D341Med (cell line): ENCODE data around the gene PLPPR1.
"Not testable (repeated sequence)": the region's sequence is repeated elsewhere in the genome, so short reads cannot be mapped to it uniquely, and the experiment has no call there.

Experiments used
- DNase-seq: peaks from one replicate; pipeline ENCODE4 v3.0.0; 2012; ENCODE audit warnings: low spot score

PLPPR1 gene

DNA sequence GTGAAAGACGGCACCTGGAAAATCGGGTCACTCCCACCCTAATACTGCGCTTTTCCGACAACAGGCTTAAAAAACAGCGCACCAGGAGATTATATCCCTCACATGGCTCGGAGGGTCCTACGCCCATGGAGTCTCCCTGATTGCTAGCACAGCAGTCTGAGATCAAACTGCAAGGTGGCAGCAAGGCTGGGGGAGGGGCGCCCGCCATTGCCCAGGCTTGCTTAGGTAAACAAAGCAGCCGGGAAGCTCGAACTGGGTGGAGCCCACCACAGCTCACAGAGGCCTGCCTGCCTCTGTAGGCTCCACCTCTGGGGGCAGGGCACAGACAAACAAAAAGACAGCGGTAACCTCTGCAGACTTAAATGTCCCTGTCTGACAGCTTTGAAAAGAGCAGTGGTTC lies 262.5 kb downstream of the PLPPR1 start:
- DNase-seq = not testable (repeated sequence)

DNA sequence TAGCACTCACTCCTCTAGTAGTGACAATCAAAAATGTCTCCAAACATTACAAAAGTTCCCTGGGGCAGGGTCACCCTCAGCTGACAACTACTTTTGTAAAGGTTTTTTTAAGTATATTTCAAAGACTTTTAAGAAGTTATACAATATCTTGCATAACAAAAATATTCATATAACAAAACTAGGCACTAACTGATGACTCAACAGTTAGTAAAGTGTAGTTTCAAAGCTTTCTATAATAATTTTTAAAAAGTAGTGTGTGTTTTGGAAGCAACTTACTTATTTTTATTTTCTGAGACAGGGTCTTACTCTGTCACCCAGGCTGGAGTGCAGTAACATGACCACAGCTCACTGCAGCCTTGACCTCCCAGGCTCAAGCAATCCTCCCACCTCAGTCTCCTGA lies 271.4 kb downstream of the PLPPR1 start:
- DNase-seq = no peak

DNA sequence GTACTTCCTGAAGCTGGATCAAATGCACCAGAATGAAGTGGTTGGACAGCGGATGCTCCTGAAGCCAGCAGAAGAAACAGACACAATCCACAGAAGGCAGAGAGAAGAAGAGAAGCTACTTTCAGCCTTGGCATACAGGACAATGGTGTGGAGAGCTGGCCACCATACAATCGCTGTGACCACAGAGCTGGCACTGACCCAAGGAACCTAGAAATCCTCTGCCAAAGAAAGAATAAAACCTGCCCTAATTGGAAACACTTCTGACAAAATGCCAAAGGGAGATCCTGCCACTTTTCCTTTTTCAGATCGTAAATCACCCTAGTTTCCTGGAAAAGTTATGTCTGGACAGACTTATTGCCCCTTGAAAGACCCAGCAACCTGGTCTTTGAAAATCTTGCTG lies 278.5 kb downstream of the PLPPR1 start:
- no peak for DNase-seq

DNA sequence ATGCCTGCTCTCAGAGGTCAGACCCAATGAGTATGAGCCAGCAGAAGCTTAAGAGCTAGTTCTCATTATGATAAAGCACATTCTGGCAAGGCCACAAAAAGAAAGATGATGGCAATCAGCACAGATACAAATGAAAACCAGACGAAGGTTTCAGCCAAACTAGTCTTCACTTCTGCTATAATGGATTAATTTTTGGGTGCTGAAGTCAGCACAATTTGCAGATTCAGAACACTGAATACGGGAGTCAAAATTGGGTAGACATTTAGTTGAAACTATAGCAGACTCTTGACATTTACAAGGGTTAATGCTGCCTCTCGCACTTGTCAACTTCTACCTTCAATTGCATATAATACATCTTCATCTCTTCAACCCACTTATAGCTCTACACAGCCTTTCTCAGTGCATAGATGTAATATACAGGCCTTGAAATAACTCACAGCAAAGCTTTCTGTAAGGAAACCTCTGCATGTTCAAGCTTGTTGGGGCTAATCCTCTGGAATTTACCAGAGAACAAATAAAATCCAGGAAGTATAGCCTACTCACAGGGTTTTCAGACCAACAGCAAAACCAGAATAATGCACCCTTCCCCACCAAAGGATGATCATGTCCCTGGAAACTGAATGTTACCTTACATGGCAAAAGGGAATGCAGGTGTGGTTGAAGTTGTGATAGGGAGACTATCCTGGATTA lies 279.1 kb downstream of the PLPPR1 start:
- DNase-seq = no peak

DNA sequence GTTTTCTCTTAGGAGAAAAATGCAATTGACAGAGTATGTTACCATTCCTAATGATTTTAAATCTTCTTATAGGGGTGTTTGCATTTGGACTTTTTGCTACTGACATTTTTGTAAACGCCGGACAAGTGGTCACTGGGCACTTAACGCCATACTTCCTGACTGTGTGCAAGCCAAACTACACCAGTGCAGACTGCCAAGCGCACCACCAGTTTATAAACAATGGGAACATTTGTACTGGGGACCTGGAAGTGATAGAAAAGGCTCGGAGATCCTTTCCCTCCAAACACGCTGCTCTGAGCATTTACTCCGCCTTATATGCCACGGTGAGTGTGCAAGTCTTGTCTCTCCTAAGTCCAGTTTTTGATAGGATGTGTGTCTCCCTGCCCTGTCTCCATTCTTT lies 280.6 kb downstream of the PLPPR1 start:
- DNase-seq = no peak

DNA sequence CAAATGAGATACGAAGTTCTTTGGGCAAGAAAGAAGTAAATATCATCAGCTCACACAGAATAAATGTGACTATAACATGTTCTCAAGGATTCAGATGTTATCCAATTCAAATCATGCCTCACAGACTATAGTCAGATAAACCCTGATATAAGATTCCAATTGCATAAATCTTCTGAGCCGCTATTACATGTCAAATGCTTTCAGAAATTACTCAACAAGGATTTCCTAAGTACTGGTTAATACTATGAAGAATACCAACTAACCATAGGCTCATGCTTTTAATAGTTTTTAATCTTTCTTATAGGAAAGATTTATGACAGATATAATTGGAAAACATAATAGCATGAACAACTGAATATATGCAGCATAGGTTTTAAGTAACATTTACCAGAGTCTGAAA lies 282.7 kb downstream of the PLPPR1 start:
- DNase-seq = no peak

DNA sequence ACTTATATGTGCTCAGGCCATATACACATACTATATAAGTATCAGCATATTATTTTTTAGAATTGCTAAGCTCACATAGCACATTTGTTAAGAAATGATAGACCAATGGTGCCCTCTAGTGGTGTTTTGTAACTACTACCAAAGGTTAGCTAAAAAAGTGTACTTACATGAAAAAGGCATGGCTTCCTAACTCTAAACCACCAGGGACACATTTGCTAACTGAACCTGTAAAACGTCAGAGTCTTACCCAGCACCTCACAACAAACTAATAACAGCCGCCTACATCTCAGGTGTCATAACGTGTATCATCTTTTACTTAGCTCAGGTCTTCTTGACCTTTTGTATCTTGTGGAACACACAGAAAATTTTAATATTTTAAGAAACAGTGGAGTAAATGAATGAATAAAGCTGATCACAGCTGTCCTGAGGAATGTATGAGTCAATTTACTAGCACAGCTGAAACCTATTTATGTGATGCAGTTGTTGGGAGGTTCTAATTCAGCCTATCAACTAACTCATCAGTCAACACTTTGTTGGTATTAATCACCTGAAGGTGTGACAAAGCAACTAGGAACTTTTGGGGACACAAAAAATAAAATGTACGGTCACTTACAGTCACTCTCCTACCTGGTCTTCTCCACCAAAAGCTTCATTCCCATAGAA lies 283.4 kb downstream of the PLPPR1 start:
- peak; percentile 35 for DNase-seq

DNA sequence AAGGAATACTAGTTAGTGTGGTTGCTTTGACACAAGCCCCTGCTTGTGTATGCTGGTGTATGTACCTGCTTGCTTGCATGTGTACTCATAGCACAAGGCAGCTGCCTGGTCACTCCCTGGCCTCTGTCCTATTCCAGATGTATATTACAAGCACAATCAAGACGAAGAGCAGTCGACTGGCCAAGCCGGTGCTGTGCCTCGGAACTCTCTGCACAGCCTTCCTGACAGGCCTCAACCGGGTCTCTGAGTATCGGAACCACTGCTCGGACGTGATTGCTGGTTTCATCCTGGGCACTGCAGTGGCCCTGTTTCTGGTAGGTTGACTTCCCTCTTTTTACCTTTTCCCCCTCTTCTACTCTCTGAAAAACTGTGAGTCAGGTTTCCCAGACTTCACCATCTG lies 284.1 kb downstream of the PLPPR1 start:
- no peak for DNase-seq

DNA sequence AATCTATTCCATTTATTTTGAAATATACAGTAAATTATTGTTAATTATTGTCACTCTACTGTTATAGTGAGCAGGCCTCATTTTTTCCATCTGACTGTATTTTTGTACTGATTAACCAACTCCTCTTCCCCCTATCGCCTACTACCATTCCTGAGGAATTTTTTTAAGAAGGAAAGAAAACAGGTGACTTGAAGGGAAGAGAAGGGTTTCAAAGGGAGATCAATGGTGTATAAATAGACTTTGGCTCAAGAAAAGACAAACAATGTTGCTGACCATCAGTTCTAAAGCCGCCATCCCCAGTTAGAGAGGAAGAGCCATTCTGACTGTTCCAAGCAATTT lies 286.6 kb downstream of the PLPPR1 start:
- no peak for DNase-seq

DNA sequence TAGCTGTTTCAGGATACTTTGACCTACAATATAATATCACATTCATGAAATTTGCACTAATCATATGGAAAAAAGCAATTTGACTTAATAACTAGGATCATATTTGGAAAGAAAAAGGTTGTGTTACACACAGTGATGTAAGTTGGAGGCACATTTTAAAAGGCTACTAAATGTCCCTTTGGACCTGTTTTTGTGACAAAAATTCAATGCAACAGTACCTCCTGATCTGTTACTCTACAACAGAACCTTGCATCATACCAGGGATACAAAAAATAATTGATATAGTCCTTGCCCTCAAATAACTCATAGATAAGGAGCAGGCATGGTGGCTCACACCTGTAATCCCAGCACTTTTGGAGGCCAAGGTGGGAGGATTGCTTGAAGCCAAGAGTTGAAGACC lies 289.2 kb downstream of the PLPPR1 start:
- DNase-seq = no peak

DNA sequence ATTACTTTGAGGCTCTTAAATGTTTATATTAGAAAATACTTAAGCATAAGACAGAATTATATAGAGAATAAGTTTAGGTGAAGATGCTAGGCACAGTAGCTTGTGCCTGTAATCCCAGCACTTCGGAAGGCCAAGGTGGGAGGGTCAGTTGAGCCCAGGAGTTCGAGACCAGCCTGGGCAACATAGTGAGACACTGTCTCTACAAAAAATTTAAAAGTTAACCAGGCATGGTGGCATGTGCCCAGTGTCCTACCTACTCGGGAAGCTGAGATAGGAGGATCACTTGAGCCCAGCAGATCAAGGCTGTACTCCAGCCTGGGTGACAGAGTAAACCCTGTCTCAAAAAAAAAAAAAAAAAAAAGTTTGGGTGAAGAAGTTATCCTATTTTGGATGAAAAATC lies 294.6 kb downstream of the PLPPR1 start:
- DNase-seq = no peak

DNA sequence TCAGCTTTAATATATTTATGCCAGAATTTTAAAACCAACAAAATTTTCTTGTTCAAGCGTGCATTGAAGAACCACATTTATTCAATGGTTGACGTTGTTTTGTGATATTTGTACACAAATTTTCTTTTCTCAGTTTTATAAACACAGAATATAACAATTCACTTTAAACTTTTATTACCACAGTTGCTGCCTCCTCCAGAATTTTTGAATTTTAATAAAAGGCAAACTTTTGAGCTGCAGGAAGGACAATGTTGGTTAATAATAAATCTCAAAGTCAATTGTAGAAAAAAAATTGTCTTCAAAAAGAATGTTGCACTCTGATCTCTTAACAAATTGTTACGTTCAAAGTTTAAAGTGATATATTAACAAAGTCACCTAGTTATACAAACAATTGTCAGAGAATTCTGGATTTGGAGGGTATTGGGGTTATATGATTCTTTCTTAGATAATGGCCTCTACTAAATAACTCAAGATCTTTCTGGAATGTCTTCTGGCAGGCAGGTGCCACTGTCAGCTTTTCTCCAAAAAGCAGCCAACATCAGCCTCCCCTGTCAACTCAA lies 295.8 kb downstream of the PLPPR1 start:
- no peak for DNase-seq

DNA sequence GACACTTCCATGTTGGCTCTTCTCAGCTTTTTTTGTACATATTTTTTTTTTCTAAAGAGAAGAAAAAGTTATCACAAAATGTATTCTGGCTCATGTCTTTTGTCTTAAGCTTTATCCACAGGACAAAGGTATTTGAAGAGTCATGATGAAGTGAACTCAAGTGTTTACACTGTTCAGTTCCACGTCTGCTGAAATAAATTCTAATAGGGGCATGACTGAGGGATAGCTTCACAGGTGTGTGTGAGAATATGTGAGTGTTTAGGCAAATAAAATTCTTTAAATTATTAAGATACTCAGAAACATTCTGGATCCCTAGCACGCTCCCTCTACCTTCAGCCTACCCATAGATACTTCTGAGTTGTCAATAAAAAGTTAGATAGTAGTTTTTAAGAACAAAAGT lies 296.5 kb downstream of the PLPPR1 start:
- DNase-seq = no peak

DNA sequence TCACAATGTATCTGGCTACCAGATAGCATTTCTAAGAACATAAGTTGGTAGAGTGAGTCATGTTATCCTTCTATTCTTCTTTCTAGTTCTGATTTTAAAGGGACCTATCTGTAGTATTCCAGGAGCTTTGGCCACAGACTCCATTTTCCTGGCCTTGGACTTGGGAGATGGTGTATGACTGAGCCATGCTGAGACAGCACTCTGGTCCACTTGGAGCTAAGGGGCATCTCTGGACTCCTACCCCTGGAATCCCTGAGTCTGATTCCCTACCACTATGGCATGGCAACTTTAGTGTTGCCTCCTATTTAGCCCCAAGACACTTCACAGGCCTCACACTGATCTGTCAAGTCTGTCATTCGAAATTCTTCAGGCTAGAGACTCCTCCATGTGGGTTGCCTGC lies 297.5 kb downstream of the PLPPR1 start:
- no peak for DNase-seq

DNA sequence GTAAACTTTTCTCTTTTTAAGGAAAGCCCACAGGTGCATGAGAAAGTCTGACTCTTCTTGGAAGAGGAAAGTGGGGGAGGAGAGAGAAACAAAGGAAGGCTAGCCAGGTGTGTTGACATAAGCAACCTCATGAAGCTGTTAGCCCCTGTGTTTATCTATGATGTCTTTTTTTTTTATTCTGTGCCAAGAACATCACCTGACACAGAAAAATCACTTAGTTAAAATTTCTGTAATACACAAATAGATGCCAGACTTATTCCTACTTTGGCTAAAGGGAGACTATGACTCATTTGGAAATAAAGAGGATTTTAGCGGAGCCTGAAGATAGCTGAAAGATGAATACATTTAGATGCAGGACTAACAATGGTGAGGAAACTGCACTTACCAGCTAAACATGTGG lies 298.0 kb downstream of the PLPPR1 start:
- DNase-seq = no peak

DNA sequence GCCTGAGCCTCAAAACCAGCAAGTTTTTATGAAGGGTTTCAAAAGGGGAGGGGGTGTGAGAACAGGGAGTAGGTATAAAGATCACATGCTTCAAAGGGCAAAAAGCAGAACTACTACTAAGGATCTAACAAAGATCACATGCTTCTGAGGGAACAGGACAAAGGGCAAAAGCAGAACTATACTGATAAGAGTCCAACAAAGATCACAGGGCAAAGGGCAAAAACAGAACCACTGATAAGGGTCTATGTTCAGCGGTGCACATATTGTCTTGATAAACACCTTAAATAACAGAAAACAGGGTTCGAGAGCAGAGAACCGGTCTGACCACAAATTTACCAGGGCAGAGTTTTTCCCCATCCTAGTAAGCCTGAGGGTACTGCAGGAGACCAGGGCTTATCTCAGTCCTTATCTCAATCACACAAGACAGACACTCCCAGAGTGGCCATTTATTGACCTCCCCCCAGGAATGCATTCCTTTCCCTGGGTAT lies 298.9 kb downstream of the PLPPR1 start:
- not testable (repeated sequence) for DNase-seq

DNA sequence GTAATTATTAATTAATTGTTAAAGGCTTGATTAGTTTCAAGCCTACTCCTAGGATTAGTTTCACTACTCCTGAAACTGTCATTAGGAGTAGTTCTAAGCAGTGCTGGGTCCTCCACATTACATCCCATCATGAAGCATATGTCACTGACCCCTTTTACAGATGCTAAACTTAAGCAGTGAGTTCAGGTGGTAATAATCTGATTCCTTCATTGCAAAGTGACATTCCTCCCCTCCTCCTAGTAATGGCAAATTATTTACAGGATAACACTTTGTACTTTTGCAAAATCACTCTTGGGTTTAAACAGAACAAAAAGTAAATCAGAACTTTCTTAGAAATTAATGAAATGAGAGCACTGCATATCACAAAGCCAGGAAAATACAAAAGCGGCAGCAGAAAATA lies 303.8 kb downstream of the PLPPR1 start:
- DNase-seq = no peak

DNA sequence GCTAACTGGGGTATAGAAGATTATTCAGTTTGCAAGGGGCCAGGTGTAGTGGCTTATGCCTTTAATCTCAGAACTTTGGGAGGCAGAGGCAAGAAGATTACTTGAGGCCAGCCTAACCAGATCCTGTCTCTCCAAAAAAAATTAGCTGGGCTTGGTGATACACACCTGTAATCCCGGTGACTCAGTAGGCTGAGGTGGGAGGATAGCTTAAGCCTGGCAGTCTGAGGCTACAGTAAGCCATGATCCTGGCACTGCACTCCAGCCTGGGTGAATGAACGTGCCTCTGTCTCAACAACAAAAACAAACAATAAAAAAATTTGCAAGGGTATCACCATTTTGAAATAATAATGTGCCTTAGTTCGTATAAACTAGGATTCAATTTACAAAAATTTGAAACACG lies 305.0 kb downstream of the PLPPR1 start:
- no peak for DNase-seq

DNA sequence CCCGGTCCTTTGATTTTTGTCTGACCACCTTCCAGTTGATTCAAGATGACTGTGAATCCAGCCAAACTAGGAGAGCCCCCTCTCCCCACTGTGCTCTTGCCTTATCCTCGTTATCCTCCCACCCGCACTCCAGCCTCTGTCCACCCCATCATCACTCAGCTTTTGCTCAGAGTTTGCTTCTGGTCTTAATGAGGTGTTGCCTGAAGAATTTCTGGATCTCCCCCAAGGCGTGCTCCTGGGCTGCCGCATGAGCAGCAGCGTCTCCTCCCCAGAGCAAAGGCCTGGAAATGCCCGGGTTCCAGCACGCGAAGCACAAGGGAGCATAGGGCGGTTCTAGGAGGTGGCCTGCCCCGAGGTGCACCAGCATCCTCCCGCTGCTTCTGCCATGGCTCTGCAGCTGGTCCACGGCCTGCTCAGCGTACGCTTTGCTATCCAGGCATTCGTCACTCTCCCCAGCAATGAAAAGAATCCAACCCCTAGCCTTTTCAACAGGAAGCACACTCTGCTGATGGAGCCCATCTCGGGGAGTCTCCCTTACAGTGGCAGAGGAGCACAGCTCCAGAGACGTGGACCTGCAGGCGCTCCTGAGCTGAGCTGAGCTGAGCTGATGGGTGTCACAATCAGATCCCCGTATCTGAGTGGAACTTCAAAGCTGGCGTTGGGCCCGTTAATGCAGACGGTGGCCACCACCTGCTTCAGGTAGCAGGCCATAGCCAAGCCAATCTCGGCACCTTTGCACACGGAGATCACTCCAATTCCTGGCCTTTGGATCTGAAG lies 305.6 kb downstream of the PLPPR1 start:
- no peak for DNase-seq

DNA sequence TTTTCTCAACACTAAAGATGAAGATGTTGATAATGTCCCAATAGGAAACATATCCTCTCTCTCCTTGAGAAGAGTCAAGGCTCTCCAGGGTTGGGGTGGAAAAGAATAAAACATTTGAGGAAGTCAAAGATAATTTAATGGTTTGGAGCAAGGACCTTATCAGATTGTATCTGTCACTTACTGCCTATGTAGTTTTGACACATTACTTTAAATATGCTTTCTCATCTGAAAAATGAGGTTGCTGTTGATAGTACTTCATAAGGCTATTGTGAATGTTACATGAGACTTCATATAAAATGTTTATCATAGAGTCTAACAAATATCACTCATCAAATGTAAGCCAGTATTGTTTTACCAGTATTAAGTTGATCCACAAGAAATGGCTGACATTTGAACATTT lies 307.6 kb downstream of the PLPPR1 start:
- no peak for DNase-seq

DNA sequence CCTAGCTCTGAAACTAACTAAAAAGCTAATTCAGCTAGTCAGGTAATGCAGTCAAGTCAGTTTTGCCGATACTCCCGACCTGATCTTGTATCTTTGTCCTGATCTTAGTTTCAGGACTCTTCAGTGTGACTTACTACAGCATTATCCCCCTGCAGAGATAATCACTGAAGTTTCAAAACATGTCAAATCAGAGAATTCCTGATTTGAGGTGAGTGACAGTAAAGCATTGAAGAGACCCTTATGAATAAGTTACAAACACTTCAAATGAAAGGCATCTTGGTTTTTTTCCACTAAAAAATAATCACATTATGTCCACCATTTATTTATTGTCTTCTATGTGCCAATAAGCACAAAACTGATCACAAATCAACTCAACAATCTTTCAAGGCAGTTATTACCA lies 308.7 kb downstream of the PLPPR1 start:
- no peak for DNase-seq

DNA sequence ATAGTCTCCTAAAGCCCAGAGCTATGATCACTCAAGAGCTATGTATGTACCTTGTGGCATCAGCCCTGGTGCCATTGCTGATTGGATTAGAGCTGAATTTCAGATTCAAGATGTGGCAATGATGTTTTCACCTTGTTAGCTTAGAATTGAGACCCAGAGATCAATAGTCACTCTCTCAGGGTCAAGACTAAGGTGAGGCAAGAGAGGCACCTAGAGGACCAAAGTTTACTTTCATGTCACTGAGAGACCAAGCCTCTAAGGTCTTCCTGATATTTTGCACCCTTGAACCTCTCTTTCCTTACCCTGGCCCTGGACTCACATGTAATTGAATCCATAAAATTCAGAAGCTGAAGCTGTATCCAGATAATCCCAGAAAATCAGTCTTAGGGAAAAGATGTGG lies 313.4 kb downstream of the PLPPR1 start:
- DNase-seq = no peak

DNA sequence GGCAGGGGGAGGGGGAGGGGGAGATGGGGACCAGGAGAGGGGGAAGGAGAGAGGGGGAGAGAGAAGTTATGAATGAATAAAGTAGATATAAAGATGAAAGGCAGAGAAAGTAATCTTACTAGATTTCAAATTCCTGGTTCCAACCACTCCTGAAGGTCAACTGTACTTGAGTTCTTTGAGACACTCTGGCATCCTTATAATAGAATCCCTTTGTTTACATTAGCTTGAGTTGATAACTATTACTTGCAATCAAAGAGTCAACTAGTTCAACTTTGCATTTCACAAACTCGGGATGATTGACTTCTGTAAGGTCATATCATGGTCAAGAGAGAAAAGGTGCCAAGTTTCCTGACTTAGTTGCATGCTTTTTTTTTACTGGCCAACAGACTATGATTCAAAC lies 314.1 kb downstream of the PLPPR1 start:
- DNase-seq = no peak
